Measurements from ENCODE around the gene NHLRC4. TPM values are rescaled to one million over a fixed set of nuclear protein-coding genes. Genes with fewer than 3 reads are reported as not detected.

NHLRC4 gene
- total RNA-seq, 1 donor from 2014 or later = 1.4 TPM

DNA sequence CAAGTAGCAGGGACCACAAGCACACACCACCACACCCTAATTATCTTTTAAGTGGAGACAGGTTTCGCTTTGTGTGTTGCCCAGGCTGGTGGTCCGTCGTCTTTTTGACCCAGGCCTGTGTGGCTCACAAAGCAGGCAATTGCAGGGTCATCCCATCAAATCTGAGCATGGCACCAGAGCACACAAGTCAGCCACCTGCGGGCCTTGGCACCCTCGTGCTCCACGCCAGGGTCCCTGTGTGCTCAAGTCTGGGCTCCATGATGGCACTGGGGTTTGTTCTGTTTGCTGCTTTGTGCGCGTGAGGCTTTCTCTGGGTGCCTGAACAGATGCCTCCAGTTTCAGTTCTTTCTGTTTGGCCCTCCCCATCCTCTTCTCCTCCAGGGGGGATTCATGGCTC, 41.7 kb upstream of the NHLRC4 start:
- no peaks in the 10 kb centered on the region for H3K27me3 Mint-ChIP-seq
- H3K4me1 Mint-ChIP-seq (ENCODE audit: low read depth) = peaks cover 15% of the 10 kb centered on the region
- no peak overlapping the region for H3K27ac Mint-ChIP-seq
- peaks cover 2% of the 10 kb centered on the region for H3K36me3 Mint-ChIP-seq (ENCODE audit: insufficient read depth)
- no peak for DNase-seq (ENCODE audit: low spot score, unreplicated experiment)
- H3K4me3 Mint-ChIP-seq (ENCODE audit: low read depth) = no peak overlapping the region
- no peaks in the 10 kb centered on the region for H3K9me3 Mint-ChIP-seq (ENCODE audit: low read depth)
- no peak for TF ChIP-seq CTCF (IDR thresholded peaks at IDR 0.05; ENCODE audit: unreplicated experiment)

- no peak for TF ChIP-seq CTCF (IDR thresholded peaks at IDR 0.05; ENCODE audit: unreplicated experiment)
These were observed 41.2 kb upstream of the NHLRC4 start for GRCh38 chr16:525520-526180.

DNA sequence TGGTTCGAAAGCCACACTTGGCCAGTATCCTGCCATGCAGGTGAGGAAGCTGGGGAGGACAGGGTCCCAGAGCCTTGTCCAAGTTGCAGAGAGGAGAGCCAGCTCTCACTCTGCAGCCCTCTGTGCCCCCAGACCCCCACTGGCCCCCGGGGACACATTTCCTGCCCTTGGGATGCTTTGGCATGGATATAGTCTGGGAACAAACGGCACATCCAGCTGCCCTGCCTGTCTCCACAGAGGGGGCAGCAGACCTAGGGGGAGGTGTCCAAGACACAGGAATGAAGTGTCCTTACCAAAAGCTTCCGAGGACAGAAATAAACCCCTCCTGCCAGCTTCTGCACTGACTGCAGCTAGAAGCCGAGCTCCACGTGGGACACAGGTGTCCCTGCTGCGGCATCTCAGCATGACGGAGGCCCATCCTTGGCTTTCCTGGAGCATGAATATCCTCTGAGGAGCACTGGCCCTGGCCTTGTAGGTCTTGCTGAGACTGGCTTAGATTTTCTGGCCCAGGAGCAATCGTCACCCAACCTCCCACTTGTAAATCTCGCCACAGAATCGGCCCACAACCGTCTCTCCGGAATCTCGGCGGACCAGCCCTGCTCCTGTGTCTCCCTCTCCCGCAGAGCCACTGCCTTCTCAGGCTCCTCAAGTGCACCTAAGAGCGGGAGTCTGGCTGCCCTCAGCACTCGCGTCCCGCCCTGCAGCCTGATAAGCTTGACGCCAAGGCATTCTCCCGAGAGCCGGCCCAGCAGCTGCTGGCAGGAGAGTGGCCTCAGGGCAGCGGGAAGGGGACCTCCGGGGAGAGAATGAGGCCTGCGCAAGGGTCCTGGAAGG, 40.4 kb upstream of the NHLRC4 start:
- H3K9me3 Mint-ChIP-seq (ENCODE audit: low read depth) = no peaks in the 10 kb centered on the region
- peak; percentile 35 for DNase-seq (ENCODE audit: low spot score, unreplicated experiment)
- no peaks in the 10 kb centered on the region for H3K27me3 Mint-ChIP-seq
- TF ChIP-seq CTCF (IDR thresholded peaks at IDR 0.05; ENCODE audit: unreplicated experiment) = no peak
- peak overlapping the region; percentile 85 for H3K27ac Mint-ChIP-seq
- peak overlapping the region; percentile 81 for H3K4me3 Mint-ChIP-seq (ENCODE audit: low read depth)
- peaks cover 15% of the 10 kb centered on the region for H3K4me1 Mint-ChIP-seq (ENCODE audit: low read depth)
- peaks cover 2% of the 10 kb centered on the region for H3K36me3 Mint-ChIP-seq (ENCODE audit: insufficient read depth)

More at GRCh38 chr16:525520-526180, 41.2 kb upstream of the NHLRC4 start:
- no peak for DNase-seq (ENCODE audit: low spot score, unreplicated experiment)
- H3K36me3 Mint-ChIP-seq (ENCODE audit: insufficient read depth) = peaks cover 2% of the 10 kb centered on the region
- no peaks in the 10 kb centered on the region for H3K9me3 Mint-ChIP-seq (ENCODE audit: low read depth)
- peaks cover 15% of the 10 kb centered on the region for H3K4me1 Mint-ChIP-seq (ENCODE audit: low read depth)
- H3K27ac Mint-ChIP-seq = peak overlapping the region; percentile 16
- H3K27me3 Mint-ChIP-seq = no peaks in the 10 kb centered on the region
- peak overlapping the region; percentile 81 for H3K4me3 Mint-ChIP-seq (ENCODE audit: low read depth)

- peak; percentile 85 for DNase-seq (ENCODE audit: low spot score, unreplicated experiment)
- Mint-ChIP-seq H3K27ac (peak within 1 kb of the TSS; percentile 85), H3K4me1 (ENCODE audit: low read depth) (peaks cover 15% of the 10 kb centered on the region), H3K36me3 (ENCODE audit: insufficient read depth) (peaks cover 2% of the 10 kb centered on the region), H3K4me3 (ENCODE audit: low read depth) (peak within 1 kb of the TSS; percentile 81), H3K27me3 (no peaks in the 10 kb centered on the region), H3K9me3 (ENCODE audit: low read depth) (no peaks in the 10 kb centered on the region)
- peak; percentile 27 for TF ChIP-seq CTCF (IDR thresholded peaks at IDR 0.05; ENCODE audit: unreplicated experiment)
These were observed 39.5 kb upstream of the NHLRC4 start, which contains the start of gene CAPN15 for GRCh38 chr16:527015-527903. CAPN15 (plus strand) TSS chr16:527712; CDS start chr16:546839, 19,127 bp downstream.

Measured in progenitor cell of endocrine pancreas (in vitro differentiated cells).